Measurements from ENCODE around the gene ASB1. TPM values are rescaled to one million over a fixed set of nuclear protein-coding genes. Genes with fewer than 3 reads are reported as not detected.

ASB1 gene, protein sequence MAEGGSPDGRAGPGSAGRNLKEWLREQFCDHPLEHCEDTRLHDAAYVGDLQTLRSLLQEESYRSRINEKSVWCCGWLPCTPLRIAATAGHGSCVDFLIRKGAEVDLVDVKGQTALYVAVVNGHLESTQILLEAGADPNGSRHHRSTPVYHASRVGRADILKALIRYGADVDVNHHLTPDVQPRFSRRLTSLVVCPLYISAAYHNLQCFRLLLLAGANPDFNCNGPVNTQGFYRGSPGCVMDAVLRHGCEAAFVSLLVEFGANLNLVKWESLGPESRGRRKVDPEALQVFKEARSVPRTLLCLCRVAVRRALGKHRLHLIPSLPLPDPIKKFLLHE
- total RNA-seq (10 to 100 TPM; 13.6 to 36.0 (median 15.3) TPM), polyA plus RNA-seq (10 to 100 TPM in 1 of 3 donors, 1 to 10 TPM in 2; 3.5 to 20.2 (median 6.0) TPM)

DNA sequence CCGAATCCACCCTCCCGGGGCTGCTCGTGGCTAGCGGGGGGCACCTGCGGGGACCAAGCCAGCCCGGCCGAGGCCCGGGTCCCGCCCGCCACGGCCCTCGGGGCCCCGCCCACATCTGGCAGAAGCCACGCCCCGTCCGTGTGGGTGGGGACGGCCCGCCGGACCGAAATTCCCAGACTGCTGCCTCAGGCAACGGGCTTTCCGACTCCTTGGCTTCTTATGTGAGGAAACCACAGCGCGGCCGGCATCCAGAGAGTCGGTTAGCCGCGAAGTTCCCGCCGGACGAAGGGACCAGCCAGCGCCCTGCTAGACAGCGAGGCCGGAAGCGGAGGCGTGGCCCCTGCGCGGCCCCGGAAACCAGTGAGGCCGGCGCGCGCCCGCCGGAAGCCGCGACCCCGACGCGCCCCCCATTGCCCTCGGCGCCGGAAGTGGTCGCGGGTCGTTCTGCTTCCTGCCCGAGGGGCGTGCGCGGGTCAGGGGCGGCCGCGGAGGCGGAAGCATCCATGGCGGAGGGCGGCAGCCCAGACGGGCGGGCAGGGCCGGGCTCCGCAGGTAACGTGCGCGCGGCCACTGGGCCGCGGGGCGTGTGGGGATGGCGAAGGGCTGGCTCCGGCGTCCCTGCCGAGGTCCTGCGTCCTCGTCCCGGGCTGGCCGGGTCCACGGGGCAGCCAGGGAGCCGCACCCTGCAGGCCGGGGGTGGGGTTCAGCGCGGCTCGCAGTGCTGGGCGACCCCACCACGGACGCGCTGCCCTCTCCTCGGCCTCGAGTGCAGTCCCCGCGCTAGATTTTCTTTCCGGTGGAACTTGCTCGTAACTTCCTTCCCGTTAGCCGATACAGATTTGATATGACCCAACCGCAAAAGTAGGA is at the start of gene ASB1:
ASB1 (plus strand) TSS at position 360 of the 867 bp plus-strand sequence; CDS start at position 504, 144 bp downstream.
- intact Hi-C loops (cut with DNase I) = loop anchor here (5.0 kb wide), 2 partner anchors 140 to 176 kb away; partner anchors contain the start of gene PER2
- 0% methylated on average over 104 of the region's 104 CpGs for WGBS, 2 donors

DNA sequence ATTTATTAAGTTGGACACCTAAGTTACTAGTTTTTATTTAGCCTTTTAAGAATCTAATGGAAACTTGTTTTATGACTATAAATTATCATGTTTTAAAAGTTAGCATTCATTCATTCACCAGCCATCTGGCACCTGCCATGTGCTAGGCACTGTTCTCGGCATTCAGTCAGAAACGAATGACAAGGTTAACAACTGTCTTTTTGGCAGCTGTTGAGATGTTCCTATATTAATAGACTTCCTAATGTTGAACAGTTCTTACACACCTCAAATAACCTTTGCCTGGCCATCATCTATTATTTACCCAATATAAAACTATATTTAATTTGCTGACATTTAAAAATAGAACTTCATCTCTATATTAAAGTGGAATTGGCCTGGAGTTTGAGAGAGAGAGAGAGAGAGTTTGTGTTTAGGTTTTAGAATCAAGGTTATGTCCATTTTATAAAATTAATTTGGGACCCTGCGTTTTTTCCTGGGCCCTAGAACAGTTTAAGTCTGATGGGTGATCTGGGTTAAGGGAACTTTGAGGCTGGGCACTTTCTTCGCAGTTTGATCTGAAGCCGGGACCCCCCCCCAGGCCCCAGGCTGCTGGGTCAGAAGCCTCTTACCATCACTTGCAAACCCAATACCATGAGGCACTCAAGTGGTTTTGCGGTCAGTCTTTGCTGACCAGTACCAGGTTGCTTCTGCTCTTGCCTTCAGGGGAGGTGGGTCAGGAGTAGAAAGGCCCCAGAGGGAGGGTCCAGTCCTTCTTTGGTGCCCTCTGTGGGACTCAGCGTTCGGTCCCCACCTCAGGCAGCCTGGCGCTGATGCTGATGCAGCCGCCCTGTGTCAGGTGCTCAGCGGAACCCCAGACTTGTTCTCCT is 48.3 kb upstream of the ASB1 start:
- Histone ChIP-seq H3K27me3 (no peaks in the 10 kb centered on the region), H3K4me1 (peaks cover 0 to 17% (median 6%) of the 10 kb centered on the region in 4 donors), H3K9me3 (no peaks in the 10 kb centered on the region), H3K27ac (no peak overlapping the region), H3K36me3 (no peaks in the 10 kb centered on the region), H3K4me3 (no peak overlapping the region)
- DNase-seq = no peak
- TF ChIP-seq POLR2A (IDR thresholded peaks at IDR 0.05) (no peak), EP300 (IDR thresholded peaks at IDR 0.05) (no peak), POLR2AphosphoS5 (IDR thresholded peaks at IDR 0.05) (no peak)
- TF ChIP-seq, protein P1, sequence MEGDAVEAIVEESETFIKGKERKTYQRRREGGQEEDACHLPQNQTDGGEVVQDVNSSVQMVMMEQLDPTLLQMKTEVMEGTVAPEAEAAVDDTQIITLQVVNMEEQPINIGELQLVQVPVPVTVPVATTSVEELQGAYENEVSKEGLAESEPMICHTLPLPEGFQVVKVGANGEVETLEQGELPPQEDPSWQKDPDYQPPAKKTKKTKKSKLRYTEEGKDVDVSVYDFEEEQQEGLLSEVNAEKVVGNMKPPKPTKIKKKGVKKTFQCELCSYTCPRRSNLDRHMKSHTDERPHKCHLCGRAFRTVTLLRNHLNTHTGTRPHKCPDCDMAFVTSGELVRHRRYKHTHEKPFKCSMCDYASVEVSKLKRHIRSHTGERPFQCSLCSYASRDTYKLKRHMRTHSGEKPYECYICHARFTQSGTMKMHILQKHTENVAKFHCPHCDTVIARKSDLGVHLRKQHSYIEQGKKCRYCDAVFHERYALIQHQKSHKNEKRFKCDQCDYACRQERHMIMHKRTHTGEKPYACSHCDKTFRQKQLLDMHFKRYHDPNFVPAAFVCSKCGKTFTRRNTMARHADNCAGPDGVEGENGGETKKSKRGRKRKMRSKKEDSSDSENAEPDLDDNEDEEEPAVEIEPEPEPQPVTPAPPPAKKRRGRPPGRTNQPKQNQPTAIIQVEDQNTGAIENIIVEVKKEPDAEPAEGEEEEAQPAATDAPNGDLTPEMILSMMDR (IDR thresholded peaks at IDR 0.05) = no peak
- 93 to 94% methylated on average over 11 of the region's 11 CpGs for WGBS, 2 donors
- intact Hi-C loops (cut with DNase I) = no loop called here

More for the DNA sequence above, at the start of gene ASB1:
- Histone ChIP-seq H3K36me3 (peaks cover 0 to 4% (median 0%) of the 10 kb centered on the region in 4 donors), H3K4me1 (peaks cover 0 to 30% (median 26%) of the 10 kb centered on the region in 4 donors), H3K4me3 (peak within 1 kb of the TSS; percentile 67 to 90 (median 82)), H3K27ac (peak within 1 kb of the TSS; percentile 84 to 91 (median 88)), H3K9me3 (no peaks in the 10 kb centered on the region), H3K27me3 (no peaks in the 10 kb centered on the region)
- peak in 3 of 4 donors; percentile 39 to 50 (median 47) for TF ChIP-seq POLR2AphosphoS5 (IDR thresholded peaks at IDR 0.05)
- TF ChIP-seq, protein P1 (IDR thresholded peaks at IDR 0.05) = no peak
- peak; percentile 87 for DNase-seq

DNA sequence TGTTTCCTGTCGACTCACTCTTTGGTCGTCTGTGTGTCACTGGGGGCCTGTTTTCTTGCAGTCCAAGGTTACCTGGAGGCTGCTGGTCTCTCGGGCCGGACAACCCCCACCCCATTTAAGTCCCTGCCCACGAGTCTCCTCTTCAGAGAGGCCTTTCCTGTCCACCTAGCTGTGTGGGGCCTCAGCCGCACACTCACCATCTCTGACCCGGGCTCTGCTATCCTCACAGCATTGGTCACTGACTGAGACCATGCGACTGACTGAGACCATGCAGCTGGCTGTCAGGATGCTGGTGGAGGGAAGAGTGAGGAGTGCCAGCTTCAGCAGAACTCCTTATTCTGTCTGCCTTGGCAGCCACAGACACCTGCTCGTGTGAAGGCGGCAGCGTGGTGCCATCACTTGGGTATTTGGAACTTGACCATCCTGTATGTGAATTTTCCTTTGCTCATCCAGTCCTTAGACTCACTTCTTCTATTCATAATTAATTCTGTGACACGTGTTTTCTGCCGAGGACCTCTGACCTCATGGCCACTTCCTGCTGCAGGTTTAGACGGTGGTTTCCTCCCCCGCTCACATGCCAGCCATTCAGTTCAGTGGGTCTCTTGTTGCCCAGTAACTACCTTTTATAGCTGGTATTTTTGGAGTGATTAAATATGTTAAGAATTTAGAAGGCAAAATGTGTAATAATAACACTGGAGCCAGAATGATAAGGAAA is 47.5 kb upstream of the ASB1 start:
- Histone ChIP-seq H3K27ac (no peak overlapping the region), H3K4me3 (no peak overlapping the region), H3K27me3 (no peaks in the 10 kb centered on the region), H3K9me3 (no peaks in the 10 kb centered on the region), H3K36me3 (no peaks in the 10 kb centered on the region), H3K4me1 (peaks cover 0 to 17% (median 6%) of the 10 kb centered on the region in 4 donors)
- TF ChIP-seq POLR2AphosphoS5 (IDR thresholded peaks at IDR 0.05) (no peak), POLR2A (IDR thresholded peaks at IDR 0.05) (no peak), EP300 (IDR thresholded peaks at IDR 0.05) (no peak)
- TF ChIP-seq, protein P1 (IDR thresholded peaks at IDR 0.05) = no peak
- intact Hi-C loops (cut with DNase I) = no loop called here
- 80 to 88% methylated on average over 15 of the region's 15 CpGs for WGBS, 2 donors
- DNase-seq = no peak

DNA sequence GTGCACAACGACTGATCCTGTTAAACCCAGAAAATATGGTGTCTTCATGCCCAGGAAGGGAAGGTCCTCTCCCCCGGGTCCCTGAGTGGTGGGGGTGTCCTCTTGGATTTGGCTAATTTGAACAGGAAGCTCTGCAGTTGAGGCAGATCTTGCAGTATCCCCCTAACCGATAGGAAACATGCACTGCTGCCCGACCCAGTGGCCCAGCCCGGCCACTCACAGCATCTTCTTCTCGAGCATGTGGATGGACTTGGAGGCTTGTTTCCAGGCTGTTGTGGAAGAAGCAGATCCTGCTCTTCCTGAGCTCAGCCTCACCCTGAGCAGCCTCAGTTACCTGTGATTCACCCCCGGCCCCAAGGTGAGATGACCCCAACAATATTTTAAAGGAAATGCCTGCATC is 46.4 kb upstream of the ASB1 start:
- Histone ChIP-seq H3K27me3 (no peaks in the 10 kb centered on the region), H3K4me1 (peaks cover 0 to 17% (median 6%) of the 10 kb centered on the region in 4 donors), H3K36me3 (no peaks in the 10 kb centered on the region), H3K9me3 (no peaks in the 10 kb centered on the region), H3K4me3 (no peak overlapping the region), H3K27ac (no peak overlapping the region)
- intact Hi-C loops (cut with DNase I) = no loop called here
- TF ChIP-seq, protein P1 (IDR thresholded peaks at IDR 0.05) = no peak
- TF ChIP-seq POLR2A (IDR thresholded peaks at IDR 0.05) (no peak), EP300 (IDR thresholded peaks at IDR 0.05) (no peak), POLR2AphosphoS5 (IDR thresholded peaks at IDR 0.05) (no peak)
- 90 to 93% methylated on average over 7 of the region's 7 CpGs for WGBS, 2 donors
- no peak for DNase-seq
